ENCODE measurements around the gene NAB1.

The NAB1 gene

DNA sequence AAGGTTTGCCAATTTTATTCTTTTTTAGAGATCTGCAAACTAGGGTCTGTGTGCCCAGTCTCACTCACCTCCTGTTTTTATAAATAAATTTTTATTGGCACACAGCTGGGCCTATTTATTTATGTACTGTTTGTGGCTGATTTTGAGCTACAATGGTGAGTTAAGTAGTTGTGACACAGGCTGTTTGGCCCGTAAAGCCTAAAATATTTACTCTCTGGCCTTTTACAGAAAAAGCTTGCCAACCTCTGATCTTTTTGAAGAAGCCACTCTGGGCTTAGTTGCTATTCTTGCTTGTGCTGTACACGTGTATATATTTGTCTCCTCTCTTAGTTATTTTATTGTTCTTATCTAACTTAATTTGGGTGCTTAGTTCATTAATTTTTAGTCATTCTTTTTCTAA, 14.5 kb downstream of the NAB1 start:
- ATAC-seq (ENCODE audit: insufficient read depth, low read depth) = no peak
- H3K4me1 ChIP-seq (ENCODE audit: insufficient read depth, low read length) = peaks cover 10% of the 10 kb centered on the region
- H3K4me2 ChIP-seq (ENCODE audit: insufficient read depth, low read length) = no peak overlapping the region
- TF ChIP-seq EZH2 (IDR thresholded peaks at IDR 0.05; ENCODE audit: borderline replicate concordance, low read depth, low read length, severe bottlenecking) = no peak
- TF ChIP-seq, protein P1, sequence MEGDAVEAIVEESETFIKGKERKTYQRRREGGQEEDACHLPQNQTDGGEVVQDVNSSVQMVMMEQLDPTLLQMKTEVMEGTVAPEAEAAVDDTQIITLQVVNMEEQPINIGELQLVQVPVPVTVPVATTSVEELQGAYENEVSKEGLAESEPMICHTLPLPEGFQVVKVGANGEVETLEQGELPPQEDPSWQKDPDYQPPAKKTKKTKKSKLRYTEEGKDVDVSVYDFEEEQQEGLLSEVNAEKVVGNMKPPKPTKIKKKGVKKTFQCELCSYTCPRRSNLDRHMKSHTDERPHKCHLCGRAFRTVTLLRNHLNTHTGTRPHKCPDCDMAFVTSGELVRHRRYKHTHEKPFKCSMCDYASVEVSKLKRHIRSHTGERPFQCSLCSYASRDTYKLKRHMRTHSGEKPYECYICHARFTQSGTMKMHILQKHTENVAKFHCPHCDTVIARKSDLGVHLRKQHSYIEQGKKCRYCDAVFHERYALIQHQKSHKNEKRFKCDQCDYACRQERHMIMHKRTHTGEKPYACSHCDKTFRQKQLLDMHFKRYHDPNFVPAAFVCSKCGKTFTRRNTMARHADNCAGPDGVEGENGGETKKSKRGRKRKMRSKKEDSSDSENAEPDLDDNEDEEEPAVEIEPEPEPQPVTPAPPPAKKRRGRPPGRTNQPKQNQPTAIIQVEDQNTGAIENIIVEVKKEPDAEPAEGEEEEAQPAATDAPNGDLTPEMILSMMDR (IDR thresholded peaks at IDR 0.05; ENCODE audit: borderline replicate concordance, extremely low read depth, low read length, poor library complexity, severe bottlenecking) = no peak
- no peak overlapping the region for H3K4me3 ChIP-seq (ENCODE audit: low read depth in 1 of 2, low read length in 2 of 2)
- H3K36me3 ChIP-seq (ENCODE audit: insufficient read depth, low read length) = peaks cover 41% of the 10 kb centered on the region
- H3K9me3 ChIP-seq (ENCODE audit: insufficient read depth, low read length, severe bottlenecking) = peaks cover 5% of the 10 kb centered on the region
- peaks cover 85% of the 10 kb centered on the region for H3K79me2 ChIP-seq (ENCODE audit: insufficient read depth, low read length)
- H3K27ac ChIP-seq (ENCODE audit: low read length) = no peak overlapping the region
- peaks cover 16% of the 10 kb centered on the region; the same call in 1 of the 2 replicates for H4K20me1 ChIP-seq (ENCODE audit: insufficient read depth, low read length)
- H3K9ac ChIP-seq (ENCODE audit: low read depth, low read length) = no peak overlapping the region
- no peak for DNase-seq
- H2AFZ ChIP-seq (ENCODE audit: low read depth, low read length) = no peak overlapping the region
- no peaks in the 10 kb centered on the region for H3K27me3 ChIP-seq (ENCODE audit: insufficient read depth, low read length, poor library complexity)

DNA sequence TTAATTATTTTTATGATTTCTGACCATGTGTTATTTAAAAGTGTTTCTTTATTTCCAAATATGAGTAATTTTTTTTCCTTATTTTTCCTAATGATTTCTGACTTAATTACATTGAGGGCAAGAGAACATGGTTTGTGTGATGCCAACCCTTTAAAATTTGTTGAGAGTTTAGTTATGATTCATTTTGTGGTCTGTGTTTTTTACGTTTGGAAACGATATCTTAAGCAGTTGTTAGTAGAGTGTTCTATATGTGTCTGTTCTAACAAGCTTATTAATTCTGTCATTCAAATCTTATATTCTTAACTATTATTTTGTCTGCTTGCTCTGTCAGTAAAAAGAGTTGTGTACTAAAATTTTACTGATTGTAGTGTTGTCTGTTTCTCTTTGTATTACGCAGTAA, 15.0 kb downstream of the NAB1 start:
- peaks cover 12% of the 10 kb centered on the region; the same call in 1 of the 2 replicates for H4K20me1 ChIP-seq (ENCODE audit: insufficient read depth, low read length)
- peaks cover 5% of the 10 kb centered on the region for H3K9me3 ChIP-seq (ENCODE audit: insufficient read depth, low read length, severe bottlenecking)
- H3K27me3 ChIP-seq (ENCODE audit: insufficient read depth, low read length, poor library complexity) = no peaks in the 10 kb centered on the region
- no peak overlapping the region for H3K4me3 ChIP-seq (ENCODE audit: low read depth in 1 of 2, low read length in 2 of 2)
- peaks cover 6% of the 10 kb centered on the region for H3K4me1 ChIP-seq (ENCODE audit: insufficient read depth, low read length)
- TF ChIP-seq EZH2 (IDR thresholded peaks at IDR 0.05; ENCODE audit: borderline replicate concordance, low read depth, low read length, severe bottlenecking) = no peak
- TF ChIP-seq, protein P1 (IDR thresholded peaks at IDR 0.05; ENCODE audit: borderline replicate concordance, extremely low read depth, low read length, poor library complexity, severe bottlenecking) = no peak
- no peak overlapping the region for H3K4me2 ChIP-seq (ENCODE audit: insufficient read depth, low read length)
- peaks cover 80% of the 10 kb centered on the region for H3K79me2 ChIP-seq (ENCODE audit: insufficient read depth, low read length)
- H3K9ac ChIP-seq (ENCODE audit: low read depth, low read length) = no peak overlapping the region
- H2AFZ ChIP-seq (ENCODE audit: low read depth, low read length) = no peak overlapping the region
- ATAC-seq (ENCODE audit: insufficient read depth, low read depth) (no peak), DNase-seq (no peak)
- no peak overlapping the region for H3K27ac ChIP-seq (ENCODE audit: low read length)
- H3K36me3 ChIP-seq (ENCODE audit: insufficient read depth, low read length) = peaks cover 38% of the 10 kb centered on the region

DNA sequence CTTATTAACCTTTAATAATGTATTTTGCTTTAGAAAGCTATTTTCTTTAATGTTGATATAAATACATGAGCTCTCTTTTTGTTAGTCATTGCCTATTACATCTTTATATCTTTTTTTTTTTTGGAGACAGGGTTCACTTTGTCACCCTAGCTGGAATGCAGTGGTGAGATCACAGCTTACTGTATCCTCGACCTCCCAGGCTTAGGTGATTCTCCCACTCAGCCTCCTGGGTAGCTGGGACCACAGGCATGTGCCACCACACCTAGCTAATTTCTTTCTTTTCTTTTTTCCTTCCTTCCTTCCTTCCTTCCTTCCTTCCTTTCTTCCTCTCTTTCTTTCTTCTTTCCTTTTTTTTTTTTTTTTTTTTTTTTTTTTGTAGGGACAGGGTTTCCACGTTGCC, 15.4 kb downstream of the NAB1 start:
- no peak for ATAC-seq (ENCODE audit: insufficient read depth, low read depth)
- Histone ChIP-seq H3K4me1 (ENCODE audit: insufficient read depth, low read length) (peaks cover 4% of the 10 kb centered on the region), H2AFZ (ENCODE audit: low read depth, low read length) (no peak overlapping the region), H3K9me3 (ENCODE audit: insufficient read depth, low read length, severe bottlenecking) (peaks cover 5% of the 10 kb centered on the region), H3K9ac (ENCODE audit: low read depth, low read length) (no peak overlapping the region), H3K4me3 (ENCODE audit: low read depth in 1 of 2, low read length in 2 of 2) (no peak overlapping the region), H3K36me3 (ENCODE audit: insufficient read depth, low read length) (peaks cover 37% of the 10 kb centered on the region), H3K79me2 (ENCODE audit: insufficient read depth, low read length) (peaks cover 77% of the 10 kb centered on the region), H3K27me3 (ENCODE audit: insufficient read depth, low read length, poor library complexity) (no peaks in the 10 kb centered on the region), H3K27ac (ENCODE audit: low read length) (no peak overlapping the region), H3K4me2 (ENCODE audit: insufficient read depth, low read length) (no peak overlapping the region), H4K20me1 (ENCODE audit: insufficient read depth, low read length) (peaks cover 11% of the 10 kb centered on the region; the same call in 1 of the 2 replicates)
- TF ChIP-seq EZH2 (IDR thresholded peaks at IDR 0.05; ENCODE audit: borderline replicate concordance, low read depth, low read length, severe bottlenecking) = no peak
- TF ChIP-seq, protein P1 (IDR thresholded peaks at IDR 0.05; ENCODE audit: borderline replicate concordance, extremely low read depth, low read length, poor library complexity, severe bottlenecking) = no peak
- no peak for DNase-seq

DNA sequence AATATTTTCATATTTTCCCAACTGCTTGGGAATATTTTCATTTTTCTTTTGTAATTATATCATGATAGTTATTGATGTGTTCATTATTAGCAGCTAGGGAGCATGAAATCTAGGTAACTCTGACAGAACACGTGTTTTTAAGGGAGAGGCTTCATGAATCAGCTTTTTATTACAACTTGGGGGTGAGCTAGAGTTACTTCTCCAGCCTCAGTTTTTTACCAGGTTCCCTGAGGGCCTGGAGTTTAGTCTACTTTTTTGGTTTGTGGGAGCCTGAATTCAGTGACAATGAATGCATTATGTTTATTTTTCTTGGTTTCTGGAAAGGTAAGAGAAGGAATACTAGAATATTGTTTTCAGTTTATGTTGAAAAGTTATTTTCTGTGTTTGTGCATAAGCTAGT, 18.0 kb downstream of the NAB1 start:
- H2AFZ ChIP-seq (ENCODE audit: low read depth, low read length) = no peak overlapping the region
- H3K27me3 ChIP-seq (ENCODE audit: insufficient read depth, low read length, poor library complexity) = no peaks in the 10 kb centered on the region
- ATAC-seq (ENCODE audit: insufficient read depth, low read depth) = no peak
- H3K4me2 ChIP-seq (ENCODE audit: insufficient read depth, low read length) = no peak overlapping the region
- H3K27ac ChIP-seq (ENCODE audit: low read length) = no peak overlapping the region
- peaks cover 47% of the 10 kb centered on the region for H3K36me3 ChIP-seq (ENCODE audit: insufficient read depth, low read length)
- peaks cover 52% of the 10 kb centered on the region for H3K79me2 ChIP-seq (ENCODE audit: insufficient read depth, low read length)
- DNase-seq = no peak
- H3K4me1 ChIP-seq (ENCODE audit: insufficient read depth, low read length) = no peaks in the 10 kb centered on the region
- no peaks in the 10 kb centered on the region for H4K20me1 ChIP-seq (ENCODE audit: insufficient read depth, low read length)
- peaks cover 5% of the 10 kb centered on the region for H3K9me3 ChIP-seq (ENCODE audit: insufficient read depth, low read length, severe bottlenecking)
- H3K9ac ChIP-seq (ENCODE audit: low read depth, low read length) = no peak overlapping the region
- no peak for TF ChIP-seq EZH2 (IDR thresholded peaks at IDR 0.05; ENCODE audit: borderline replicate concordance, low read depth, low read length, severe bottlenecking)
- TF ChIP-seq, protein P1 (IDR thresholded peaks at IDR 0.05; ENCODE audit: borderline replicate concordance, extremely low read depth, low read length, poor library complexity, severe bottlenecking) = no peak
- H3K4me3 ChIP-seq (ENCODE audit: low read depth in 1 of 2, low read length in 2 of 2) = no peak overlapping the region
